Tongue (tissue), 2 donors: ENCODE results near the gene AQP6. TPM values are rescaled to one million over a fixed set of nuclear protein-coding genes. Genes with fewer than 3 reads are reported as not detected.
"Not testable (repeated sequence)": the region's sequence is repeated elsewhere in the genome, so short reads cannot be mapped to it uniquely, and the experiment has no call there.

ENCODE experiments used
- DNase-seq: peaks from one replicate; pipeline ENCODE4 v3.0.0-alpha.2; 2015
- total RNA-seq: library from RNA; depleted of rRNA; stranded (reverse); fragments of >200 nt; gene quantifications from one replicate; pipeline ENCODE4 v1.2.3, GENCODE V29; 2014

AQP6 gene
- total RNA-seq, 1 donor from 2014 or later = 0.10 TPM

DNA sequence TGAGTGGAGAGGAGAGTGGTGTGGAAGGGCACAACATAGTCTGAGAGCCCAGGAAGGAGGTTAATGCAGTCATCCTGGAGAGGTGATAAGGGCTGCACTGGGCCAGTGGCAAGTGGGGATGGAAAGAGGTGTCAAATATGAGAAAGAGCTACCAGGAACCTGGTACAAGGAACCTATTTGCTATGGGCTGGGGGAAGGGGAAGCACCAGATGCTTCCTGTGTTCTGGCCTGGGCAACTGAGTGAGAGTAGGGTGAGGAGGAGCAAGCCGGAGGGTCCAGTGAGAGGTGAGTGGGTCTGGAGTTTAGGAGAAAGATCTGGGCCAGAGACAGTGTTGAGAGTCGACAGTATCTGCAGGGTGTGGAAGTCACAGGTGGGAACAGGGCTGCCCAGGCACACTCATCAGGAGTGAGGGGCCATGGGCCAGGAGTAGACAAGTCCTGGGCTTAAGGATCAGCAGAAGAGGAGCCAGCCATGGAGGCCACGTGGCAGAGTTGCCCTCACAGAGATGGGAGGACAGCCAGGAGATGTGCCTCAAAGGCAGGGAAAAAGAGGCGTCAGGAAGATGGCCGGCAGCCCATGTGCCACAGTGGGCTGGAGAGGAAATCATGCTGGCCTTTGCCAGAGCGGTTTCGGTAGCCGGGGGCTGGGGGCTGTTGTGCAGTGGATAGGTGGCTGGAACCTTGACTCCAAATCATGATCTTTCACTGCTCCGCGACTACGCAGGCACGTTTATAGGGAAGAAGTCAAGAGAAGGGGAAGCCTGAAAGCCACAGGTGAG is 2.9 kb upstream of the AQP6 start:
- DNase-seq = no peak

DNA sequence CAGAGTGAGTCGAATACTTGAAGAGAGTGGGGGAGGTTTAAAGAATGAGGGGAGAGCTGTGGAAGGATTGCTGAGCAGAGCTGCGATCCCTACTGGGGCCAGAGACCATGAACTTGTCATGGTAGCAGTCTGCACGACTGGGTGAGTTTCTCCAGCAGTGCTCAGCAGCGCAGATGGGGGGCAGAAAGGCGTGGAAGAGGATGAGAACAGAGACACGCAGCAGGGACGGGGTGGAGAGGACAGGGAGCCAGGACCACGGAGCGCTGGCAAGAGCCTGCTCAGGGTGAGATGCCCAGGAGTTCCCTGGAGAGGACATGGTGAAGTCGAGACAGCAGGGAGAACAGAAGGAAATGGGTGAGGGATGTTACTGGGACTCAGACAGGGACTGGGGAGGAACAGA is 2.1 kb upstream of the AQP6 start:
- DNase-seq = no peak

DNA sequence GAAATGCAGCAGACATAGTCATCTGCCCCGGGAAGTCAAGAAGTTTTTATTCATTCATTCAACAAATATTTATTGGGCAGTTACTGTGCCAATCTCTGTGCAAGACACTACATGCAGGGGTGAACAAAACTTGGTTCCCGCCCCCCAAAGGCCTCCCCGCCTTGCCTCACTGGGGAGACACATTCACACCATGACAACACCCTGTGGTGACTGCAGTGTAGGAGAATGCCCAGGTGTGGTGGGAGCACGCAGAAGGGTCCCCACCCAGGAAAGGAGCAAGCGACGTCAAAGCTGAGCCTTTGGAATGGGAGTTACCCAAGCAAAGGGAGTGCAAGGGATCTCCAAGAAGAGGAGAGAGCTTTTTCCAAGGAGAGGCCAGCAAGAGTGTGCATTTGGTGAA is 1.6 kb upstream of the AQP6 start:
- DNase-seq = no peak

DNA sequence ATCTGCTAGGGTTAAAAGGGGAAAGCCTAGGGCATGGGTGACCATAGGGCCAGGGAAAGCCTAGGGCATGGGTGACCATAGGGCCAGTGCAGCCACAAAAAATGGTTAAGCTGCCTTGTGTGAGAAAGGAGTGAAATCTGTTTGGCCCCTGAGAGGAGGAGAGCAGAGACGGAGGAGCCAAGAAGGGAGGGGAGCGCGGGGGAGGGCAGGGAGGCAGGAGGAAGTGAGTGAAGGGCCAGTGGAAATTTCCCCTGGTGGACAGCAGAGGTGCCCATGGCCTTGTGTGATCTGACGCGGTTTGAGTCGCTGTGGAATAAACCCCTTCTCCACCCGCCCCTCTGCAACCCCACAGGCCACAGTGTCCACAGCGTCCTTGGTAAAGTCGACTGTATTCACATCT is 618 bp upstream of the AQP6 start:
- no peak for DNase-seq

DNA sequence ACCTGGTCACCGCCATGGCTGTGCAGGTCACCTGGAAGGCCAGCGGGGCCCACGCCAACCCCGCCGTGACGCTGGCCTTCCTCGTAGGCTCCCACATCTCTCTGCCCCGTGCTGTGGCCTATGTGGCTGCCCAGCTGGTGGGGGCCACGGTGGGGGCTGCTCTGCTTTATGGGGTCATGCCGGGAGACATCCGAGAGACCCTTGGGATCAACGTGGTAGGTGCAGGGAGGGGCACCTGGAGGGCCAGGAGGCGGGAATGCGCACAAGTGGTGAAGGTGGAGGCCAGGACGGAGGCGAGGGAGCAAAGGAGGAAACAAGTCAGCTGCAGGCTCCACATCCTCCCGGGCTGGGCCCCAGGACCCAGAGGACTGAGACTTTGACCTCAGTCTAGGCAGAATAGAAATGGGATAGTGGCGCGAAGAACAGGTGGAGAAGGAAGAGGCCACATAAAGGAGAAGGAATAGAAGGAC is 649 bp downstream of the AQP6 start:
- no peak for DNase-seq

DNA sequence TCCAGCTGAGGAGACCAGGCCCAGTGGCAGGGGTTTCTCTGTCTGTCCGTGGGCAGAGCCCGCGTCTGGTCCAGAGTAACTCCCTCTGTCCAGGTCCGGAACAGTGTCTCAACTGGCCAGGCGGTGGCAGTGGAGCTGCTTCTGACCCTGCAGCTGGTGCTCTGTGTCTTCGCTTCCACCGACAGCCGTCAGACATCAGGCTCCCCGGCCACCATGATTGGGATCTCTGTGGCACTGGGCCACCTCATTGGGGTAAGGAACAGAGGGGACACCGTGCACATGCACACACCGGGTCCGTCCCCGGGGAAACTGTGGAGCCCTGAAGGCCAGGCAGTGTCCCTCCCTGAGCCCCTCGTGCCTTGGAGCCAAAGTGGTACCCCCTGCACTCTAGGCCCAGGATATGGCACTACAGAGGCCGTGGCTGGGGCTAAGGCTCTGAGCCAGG is 1.5 kb downstream of the AQP6 start:
- peak; percentile 74 for DNase-seq

DNA sequence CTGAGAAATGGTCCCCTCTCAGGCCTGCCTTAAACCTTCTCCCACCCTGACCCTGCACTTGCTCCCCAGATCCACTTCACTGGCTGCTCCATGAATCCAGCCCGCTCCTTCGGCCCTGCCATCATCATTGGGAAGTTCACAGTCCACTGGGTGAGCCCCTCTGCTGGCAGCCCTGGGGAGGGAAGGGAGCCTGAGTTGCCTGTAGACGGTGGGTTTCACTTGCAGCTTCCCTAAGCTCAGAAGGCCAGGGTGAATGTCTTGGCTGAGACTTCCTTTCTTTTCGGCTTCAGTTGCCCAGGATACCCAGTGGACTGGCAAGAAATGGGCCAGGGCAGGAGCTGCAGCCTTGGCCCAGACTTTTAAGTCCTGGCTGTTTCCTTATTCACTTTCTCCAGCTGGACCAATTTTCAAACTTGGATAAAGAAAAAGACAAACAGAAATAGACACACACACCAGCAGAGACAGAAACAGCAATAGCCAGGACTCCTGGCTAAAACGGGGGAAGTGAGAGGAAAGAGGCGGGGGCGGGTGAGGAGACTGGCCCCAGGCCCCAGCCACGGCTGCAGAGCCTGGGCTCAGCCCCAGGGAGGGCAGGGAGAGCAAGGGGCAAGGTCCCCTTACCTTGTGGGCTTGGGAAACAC is 2.0 kb downstream of the AQP6 start:
- no peak for DNase-seq

DNA sequence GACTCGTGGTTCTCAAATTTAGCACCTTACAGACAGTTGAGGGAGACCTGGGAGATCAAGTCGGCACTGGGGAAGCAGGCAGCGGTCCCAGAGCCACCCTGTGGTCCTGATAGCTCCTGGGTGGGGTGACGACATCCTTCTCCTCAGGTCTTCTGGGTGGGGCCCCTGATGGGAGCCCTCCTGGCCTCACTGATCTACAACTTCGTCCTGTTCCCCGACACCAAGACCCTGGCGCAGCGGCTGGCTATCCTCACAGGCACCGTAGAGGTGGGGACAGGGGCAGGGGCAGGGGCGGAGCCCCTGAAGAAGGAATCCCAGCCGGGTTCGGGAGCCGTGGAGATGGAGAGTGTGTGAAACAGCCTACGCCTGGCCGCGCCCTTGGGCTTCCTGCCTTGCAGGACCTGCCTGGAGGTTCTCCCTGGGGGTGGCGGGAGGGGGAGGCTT is 2.6 kb downstream of the AQP6 start:
- DNase-seq = no peak

DNA sequence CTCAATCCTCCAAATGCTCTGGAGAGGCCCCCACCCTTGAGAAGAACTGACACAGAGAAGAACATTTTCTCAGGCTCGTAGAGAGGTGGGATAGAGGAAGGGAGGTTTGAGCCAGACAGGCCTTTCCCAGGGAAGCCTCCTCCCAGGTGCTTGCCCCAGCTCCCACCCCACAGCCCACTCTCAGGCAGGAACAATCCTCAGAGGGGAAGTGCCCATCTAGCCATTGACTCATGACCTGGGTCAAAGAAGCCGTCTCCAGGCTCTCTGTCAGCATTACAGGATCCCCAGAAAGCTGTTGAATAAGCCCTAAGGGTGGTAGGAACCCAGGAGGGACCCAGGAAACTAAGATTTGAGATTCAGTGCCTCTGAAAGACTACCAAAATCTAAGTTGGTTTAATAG is 3.8 kb downstream of the AQP6 start:
- DNase-seq = no peak

DNA sequence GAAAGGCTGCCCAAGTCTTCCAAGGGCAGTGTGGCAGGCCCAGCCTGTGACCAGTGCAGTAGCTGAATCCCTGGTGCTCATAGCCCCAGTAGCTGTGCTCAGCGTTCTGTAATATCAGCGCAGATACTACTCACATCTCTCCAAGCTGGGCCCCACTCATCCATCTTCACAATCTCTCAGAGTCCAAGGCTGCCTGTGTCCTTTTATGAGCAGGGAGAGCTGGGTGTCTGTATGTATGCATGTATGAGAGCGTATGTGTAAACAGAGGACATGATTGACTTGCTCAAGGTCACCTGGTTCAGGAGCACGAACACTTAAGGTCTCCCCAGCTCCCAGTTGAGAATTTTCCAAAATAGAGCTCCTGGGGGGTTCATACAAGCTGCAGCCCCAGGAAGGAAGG is 5.4 kb downstream of the AQP6 start:
- no peak for DNase-seq

DNA sequence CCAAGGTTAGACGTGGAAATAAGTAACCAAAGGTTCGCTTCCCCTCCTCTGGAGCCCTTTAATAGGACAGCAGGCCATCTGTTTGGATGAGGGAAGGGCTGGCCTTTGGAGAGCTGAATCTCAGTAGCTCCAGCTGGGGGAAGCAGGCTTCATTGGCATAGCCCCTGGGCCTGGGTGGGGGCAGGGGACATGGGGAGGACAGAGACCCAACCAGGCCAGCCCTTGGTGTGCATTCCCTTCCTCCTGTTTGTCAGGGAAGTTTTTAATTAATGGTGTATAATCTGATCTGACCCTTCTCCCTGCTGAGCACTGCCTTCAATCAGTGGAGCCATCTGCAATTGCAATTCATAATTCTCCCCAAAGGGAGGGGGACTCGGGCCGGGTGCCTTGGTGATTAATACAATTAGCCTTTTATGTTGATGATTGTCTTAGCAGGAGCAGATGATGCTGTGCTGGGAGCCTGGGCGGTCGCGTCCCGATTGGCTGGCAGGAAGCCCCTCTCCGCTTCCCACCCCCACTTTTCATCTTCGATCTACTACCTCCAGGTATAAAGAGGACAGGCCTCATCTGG is 6.4 kb downstream of the AQP6 start:
- DNase-seq = no peak

DNA sequence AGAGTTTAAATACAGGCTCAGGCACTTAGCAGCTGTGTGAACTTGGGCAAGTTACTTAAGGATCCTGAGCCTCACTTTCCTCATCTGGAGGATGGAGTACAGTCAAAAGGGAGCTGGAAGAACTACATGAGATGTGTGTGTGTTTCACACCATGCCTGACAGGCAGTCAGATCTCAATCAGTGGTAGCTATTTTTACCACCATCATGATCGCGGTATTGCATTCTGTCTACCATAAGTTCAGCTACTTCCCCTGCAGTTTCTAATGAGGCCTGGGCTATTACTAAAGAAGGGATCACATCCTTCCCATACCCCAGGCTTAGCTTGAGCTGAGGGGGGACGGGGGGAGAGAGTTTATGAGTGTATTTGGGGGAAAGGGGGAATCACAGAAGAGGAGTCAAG is 7.0 kb downstream of the AQP6 start:
- DNase-seq = no peak

DNA sequence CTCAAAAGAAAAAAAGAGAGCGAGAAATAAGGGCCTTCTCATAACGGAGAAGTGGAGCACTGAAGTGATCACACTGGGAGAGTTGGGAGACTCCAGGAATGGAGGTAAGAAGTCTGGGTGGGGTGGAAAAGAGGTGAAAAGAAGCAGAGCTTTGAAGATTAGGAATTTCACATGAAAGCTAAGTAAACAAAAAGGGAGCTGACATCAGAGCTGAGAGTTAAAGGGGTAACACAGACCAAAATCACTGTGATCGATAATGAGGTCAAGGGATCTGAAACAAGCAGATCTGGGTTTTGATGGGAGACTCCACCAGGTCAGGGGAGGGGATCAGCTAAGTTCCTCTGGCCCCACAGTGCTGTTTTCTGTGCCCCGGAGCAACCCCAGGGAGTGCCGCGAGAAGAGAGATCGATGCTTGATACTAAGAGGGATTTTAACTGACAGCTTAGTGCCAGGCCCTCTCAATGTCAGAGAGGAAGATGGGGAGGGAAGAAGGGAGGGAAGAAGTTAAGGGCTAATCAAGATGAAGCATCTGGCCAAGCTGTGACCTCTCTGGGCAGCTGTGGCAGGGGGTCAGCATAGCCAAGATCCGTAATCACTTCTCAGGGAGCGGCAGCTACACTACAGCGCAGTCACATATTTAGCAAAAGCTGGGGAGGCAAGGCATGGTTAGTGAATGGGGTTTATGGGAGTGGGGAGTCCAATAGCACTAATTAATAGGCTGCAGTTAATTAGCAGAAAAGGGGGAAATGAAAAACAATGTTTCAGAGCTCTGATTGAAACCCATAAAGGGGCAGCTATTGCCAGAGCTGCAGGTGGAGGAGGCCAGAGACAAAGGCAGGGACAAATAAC is 8.0 kb downstream of the AQP6 start:
- DNase-seq = no peak

DNA sequence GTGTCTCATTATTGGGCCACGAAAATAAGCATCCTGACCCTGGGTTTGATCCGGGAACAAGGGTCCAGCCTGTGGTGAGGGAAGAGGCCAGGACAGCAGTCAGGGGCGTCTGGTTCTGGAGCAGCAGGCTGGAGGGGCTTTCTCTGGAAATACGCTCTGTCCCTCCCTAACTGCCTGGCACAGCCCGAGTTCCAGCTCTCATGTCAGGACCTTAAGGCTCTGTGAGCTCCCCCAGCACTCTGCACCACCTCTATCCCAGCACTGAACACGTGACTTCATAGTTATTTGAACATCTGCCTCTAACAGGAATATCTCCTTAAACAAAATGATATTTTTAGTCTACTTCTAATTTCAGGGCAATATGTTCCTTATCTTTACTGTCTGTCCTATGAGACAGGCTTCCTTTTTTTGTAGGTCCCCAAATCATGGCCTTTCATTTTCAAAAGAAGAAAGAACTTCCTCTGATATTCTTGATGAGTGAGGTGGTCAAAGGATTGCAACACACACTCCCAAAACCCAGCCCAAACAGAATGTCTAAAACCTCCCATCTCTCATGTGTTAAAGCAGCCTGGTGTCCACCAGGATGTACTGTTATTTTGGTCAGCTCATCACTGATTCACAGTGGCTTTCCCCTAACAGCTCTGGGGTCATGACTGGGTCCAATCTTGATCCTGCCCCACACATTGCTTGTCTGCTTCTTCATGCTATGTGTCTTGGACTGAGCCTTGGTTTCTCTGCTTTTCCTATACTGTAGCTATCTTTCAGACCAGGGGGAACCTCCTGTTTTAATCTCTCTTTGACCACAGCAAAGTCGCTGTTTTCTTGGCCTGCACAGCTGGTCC is 9.7 kb downstream of the AQP6 start:
- DNase-seq = no peak

DNA sequence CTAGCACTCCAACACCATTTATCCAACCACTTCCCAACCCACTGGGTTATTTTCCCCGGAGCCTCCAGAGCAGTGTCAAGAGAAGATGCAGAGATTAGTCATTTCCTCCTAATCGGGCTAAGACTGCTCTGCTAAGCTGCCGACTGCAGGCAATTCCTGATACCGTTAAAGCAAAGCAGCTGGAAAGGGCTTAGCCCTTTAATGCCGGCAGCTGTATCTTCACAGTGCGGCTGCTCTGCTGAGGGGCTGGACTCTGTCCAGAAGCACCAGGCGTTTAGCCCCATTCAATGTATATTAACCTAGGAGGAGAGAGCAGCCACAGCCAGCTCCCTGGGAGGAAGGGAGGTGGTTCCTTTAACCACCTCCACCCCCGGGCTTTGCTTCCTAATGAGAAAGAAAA is 11.1 kb downstream of the AQP6 start:
- peak; percentile 94 for DNase-seq

DNA sequence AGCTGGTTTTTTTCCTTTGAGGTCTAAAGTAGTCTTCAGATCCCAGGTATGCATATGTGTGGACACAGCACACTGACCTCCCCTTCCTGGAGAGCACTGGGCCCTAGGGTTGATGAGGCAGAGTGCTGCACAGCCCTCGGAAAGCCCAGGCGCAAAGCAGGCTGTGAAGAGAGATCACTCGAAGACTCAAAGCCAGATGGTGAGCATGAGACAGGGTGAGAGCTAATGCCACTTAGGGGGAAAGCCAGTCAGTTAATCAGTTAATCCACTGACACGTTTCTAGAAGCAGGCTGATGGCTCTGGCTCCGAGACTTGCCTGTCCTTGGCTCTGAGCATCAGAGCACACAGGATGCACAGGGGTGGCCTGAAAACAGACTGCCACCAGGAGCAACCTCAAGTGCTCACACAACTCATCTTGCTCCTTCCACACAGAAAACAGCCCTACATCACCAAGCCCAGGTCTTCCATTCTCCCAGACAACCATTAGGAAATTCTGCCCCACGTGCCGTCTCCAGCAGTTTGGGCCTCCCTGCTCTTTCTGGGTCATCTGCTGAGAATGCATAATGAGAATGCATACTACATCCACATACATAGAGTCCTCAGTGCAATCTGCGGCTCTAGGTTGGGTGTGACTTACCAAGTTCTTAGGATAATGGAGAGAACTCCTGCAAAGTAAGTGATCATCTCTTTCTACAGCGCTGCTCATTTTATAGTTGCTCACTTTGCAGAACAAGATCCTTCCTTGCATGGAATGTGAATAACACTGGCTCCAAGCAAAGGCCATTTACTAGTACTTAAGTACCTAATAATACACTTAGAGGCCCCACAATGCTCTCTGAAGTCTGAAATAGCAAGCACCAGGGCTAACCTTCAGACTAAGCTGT is 12.0 kb downstream of the AQP6 start:
- DNase-seq = no peak

DNA sequence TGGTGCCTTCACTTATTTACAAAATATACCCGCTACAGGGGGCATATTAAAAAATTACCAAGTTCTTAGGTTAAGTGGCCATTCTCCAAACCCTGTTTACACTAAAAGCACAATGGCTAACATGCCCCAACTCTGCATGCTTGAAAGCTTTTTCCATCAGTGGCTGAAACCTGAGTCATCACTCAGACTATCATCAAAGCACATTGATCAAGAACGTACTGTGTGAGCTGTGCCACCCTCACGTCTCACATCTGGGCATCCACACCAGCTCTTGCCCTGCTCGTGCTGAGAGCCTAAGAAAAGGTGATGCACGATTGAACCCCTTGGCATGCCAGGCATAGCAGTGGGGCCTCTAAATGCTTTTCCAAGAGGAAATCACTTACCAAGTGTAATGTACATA is 13.2 kb downstream of the AQP6 start:
- no peak for DNase-seq

DNA sequence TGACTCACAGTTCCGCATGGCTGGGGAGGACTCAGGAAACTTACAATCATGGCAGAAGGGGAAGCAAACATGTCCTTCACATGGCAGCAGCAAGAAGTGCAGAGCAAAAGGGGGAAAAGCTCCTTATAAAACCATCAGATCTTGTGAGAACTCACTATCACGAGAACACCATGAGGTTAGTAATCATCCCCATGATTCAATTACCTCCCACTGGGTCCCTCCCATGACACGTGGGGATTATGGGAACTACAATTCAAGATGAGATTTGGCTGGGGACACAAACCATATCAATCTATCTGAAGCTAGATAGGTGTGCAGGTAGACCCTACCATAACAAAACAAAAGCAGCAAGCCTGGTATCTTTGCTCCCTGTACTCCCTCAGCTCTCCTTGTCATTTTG is 13.7 kb downstream of the AQP6 start:
- not testable (repeated sequence) for DNase-seq

DNA sequence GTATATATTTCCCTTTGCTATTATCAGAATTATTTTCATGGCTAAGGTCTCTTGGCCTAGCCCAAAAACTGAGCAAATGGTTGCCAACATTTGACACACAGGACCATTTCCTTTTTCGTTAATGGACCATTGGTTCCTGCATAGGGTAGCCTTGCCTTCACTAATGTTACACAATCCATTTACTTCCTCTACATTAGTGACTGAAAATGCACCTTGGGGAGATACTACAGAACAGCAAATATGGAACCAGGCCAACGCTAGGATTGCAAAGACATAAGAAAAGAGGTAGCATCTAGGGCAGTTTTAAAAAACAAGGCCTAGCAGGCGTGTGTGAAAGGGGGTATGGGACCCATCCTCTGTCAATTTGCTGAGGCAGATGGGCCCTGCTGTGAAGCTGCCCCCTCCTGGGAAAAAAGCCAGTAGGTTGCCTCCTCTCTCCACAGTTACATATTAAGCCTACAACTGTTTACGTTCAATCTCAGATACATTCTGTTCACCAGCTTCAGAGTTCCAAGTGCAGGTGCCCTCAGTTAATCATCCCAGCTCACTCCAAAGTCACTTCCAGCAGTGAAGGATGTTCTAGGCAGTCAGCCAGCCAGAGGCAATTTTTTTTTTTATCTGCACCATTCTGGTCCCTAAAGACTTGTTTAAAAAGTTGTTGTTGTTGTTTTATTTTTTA is 15.0 kb downstream of the AQP6 start:
- DNase-seq = no peak

DNA sequence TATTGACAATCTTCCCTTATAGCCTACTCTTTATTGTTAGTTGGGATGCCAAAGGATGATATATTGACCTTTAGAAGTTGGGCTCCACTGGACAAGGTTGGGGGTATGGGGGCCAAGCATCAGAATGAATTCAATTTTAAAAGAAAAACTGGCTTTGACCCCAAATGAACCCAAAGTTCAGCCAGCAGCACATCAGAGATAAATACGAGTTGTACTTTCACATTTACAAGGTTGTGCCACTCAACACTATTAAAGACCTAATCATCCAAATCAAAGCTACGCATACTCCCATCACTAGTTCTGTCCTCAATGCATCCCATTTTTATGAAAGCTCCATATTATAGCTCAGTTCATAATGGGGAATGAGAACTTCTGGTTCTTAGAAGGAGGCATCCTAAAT is 16.7 kb downstream of the AQP6 start:
- not testable (repeated sequence) for DNase-seq
